Ovary (tissue), 3 donors: Measurements from ENCODE around the gene PADI4.

ENCODE experiments used
- CTCF ChIP-seq, 3 donors: fragments of 450-650 bp in 2 of 3; fragments of 200-600 bp in 1 of 3; IDR thresholded peaks; one replicate each; pipeline versions ENCODE4 v1.5.1 to v1.8.0; 2016 to 2022; ENCODE audit warnings: antibody characterized with exemption in 3 of 3, mild to moderate bottlenecking in 1 of 3
- POLR2A ChIP-seq: fragments of 450-650 bp; IDR thresholded peaks from one replicate; pipeline ENCODE4 v1.6.1; 2017; ENCODE audit warnings: antibody characterized with exemption, mild to moderate bottlenecking, moderate library complexity
- donor health status: DM: no; HTN: no; CAD: no.

GRCh38 chr1:17260264-17260663, 47.7 kb upstream of the PADI4 start:
- TF ChIP-seq CTCF (IDR thresholded peaks at IDR 0.05) (no peak), POLR2A (no peak)
